Dendritic cell treated with granulocyte-macrophage colony-stimulating factor and Interleukin-4, amounts not matched to agents 40 ng/mL and 50 ng/mL, for 4 days (primary cell): ENCODE measurements around the gene ZNF225.

Source experiments
- H3K27ac Mint-ChIP-seq: one replicate; pipeline ENCODE4 v1.8.0; 2022; ENCODE audit warnings: mild to moderate bottlenecking, mixed read lengths
- H3K27me3 Mint-ChIP-seq: one replicate; pipeline ENCODE4 v1.8.0; 2022; ENCODE audit warnings: mild to moderate bottlenecking, mixed read lengths
- H3K36me3 Mint-ChIP-seq: one replicate; pipeline ENCODE4 v1.8.0; 2022; ENCODE audit warnings: low read depth, mixed read lengths
- H3K4me1 Mint-ChIP-seq: one replicate; pipeline ENCODE4 v1.8.0; 2022; ENCODE audit warnings: low read depth, mixed read lengths
- H3K4me3 Mint-ChIP-seq: one replicate; pipeline ENCODE4 v1.8.0; 2022; ENCODE audit warnings: mild to moderate bottlenecking, moderate library complexity, mixed read lengths
- H3K9me3 Mint-ChIP-seq: one replicate; pipeline ENCODE4 v1.8.0; 2022; ENCODE audit warnings: mixed read lengths
- intact Hi-C: fragments of 100-400 bp; cut with micrococcal nuclease; formaldehyde crosslinking; loops from one replicate; pipeline ENCODE4 v1.15.0; 2022

ZNF225 gene

GRCh38 chr19:44180968-44181367 lies 67.8 kb downstream of the ZNF225 start:
- Mint-ChIP-seq H3K27me3 (no peaks in the 10 kb centered on the region), H3K4me1 (no peaks in the 10 kb centered on the region), H3K9me3 (peaks cover 86% of the 10 kb centered on the region), H3K27ac (no peak overlapping the region), H3K36me3 (peaks cover 17% of the 10 kb centered on the region), H3K4me3 (no peak overlapping the region)
- intact Hi-C loops: no loop called here

DNA sequence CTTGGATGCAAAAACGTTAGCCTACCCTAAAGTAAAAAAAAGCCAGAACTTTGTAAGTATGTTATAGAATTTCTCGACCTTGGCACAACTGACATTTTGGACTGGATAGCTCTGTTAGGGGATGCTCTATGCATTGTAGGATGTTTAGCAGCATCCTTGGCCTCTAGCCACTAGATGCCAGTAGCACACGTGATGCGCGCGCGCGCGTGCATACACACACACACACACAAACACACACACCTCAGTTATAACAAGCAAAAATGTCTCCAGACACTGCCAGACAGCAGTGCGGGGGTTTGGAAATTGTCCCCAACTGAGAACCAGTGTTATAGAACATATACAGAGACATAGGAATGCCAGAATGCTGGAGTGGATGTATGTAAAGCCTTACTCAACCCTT lies 68.9 kb downstream of the ZNF225 start:
- Mint-ChIP-seq H3K27ac (no peak overlapping the region), H3K9me3 (peaks cover 80% of the 10 kb centered on the region), H3K36me3 (peaks cover 5% of the 10 kb centered on the region), H3K4me3 (no peak overlapping the region), H3K27me3 (no peaks in the 10 kb centered on the region), H3K4me1 (no peaks in the 10 kb centered on the region)
- intact Hi-C loops: no loop called here
